NCI-H1092 (cell line): ENCODE measurements around the gene CYP27B1.
A peak's percentile ranks its signal among the peaks of the same experiment; 100 is the strongest.

ENCODE experiments used
- DNase-seq: peaks from one replicate; lab custom pipeline; 2025; lab: John Stamatoyannopoulos, UW

The CYP27B1 gene

DNA sequence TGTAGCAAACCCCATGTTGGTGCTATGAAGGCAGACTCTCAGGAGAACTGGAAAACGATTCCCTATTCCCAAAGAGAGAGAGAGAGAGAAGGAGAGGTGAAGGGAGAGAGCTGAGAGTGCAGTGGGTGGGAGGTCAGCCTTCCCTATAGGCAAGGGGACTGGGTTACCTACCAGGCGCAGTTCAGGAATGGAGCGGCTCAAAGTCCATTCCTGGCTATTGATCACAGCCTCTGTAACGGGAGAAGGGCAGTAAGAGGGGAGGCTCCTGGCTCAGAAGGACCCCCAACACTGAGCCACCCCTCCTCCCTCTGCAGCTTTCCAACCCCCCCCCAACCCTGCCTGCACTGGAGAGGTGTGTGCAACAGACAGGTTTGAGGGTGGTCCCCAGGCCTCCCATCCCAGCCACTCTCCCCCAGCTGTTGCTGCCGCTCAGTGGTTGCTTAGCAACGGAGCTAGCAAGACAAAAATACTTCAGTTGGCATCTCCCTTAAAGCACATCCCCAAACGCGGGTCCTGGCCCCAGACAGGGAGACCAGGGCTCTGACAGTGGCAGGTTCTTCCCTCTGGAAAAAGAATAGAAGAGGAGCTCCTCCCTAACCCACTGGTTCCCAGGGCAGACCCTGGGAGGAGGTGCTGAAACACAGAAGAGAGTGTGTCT is 31.6 kb downstream of the CYP27B1 start:
- DNase-seq: no peak

DNA sequence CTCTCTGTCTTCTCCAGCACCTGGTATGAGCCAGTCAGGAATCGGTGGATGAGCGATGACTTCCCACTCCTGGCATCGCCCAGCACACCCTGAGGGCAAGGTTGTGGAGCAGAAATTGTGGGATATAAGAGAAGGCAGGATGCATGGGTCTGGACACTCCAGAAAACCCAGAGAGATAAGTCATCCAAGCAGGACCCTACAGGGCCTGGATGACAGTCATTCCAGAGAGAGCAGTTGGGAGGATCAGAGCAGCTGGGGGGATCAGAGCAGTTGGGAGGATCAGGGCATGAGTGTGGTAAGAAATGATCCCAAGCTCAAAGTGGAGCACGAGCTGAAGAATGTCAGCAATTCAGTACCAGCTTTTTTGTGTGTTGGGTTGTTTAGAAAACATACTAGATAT is 32.3 kb downstream of the CYP27B1 start:
- no peak for DNase-seq

DNA sequence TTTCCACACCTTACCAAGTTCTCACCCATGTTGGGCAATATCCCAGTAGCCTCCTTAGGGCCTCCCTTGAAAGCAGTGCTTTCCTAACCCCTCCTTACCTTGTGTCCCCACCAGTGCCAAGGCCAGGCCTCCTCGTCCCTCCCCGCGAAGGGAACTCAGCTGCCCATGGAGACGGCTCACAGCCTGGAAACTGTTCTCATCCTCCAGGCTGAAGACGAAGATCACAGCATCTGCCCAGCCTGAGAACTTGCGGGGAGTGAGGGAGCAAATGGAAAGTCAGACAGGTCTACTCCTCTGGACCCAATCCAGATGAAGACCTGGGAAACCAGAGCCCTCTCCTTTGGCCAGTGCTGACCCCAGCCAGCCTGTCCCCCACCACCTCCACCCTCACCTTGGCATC is 33.0 kb downstream of the CYP27B1 start:
- DNase-seq: no peak

DNA sequence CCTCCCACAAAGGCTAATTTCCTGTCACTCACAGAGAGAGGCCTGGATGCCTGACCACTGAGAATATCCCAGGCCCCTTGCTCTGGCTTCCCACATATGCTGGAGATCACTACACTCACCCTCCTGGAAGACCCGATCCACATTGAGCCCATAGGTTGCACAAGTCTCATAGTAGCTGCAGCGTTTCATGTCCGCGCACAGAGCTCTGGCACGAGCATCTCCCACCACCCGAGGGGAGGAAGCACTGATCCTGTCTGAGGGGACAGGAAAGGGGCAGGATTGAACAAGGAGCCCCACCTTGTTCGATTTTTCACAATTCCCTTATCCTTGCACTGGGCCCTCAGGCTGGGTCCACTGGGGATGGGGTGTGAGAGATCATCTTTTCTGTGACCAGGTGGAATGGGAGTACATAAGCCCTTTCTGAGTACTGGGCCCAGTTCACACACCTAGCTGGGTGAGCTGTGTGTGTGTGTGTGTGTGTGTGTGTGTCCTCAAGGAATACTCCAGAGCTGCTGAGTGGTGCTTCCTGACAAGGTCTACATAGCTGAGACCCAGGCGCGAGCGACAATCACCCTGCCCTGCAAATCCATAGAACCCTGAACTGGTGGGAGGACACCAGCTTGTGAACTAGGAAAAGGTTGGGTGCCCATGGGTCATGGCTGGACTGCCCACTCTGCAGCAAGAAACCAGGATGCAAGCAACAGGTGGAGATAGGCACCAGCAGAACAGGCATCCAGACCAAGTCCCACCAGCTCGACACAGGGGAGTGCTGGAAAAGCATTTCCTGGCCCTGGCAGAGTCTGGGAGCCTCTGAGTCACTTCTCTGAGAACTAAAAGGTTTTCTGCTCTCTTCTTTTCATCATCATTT is 33.9 kb downstream of the CYP27B1 start:
- no peak for DNase-seq

DNA sequence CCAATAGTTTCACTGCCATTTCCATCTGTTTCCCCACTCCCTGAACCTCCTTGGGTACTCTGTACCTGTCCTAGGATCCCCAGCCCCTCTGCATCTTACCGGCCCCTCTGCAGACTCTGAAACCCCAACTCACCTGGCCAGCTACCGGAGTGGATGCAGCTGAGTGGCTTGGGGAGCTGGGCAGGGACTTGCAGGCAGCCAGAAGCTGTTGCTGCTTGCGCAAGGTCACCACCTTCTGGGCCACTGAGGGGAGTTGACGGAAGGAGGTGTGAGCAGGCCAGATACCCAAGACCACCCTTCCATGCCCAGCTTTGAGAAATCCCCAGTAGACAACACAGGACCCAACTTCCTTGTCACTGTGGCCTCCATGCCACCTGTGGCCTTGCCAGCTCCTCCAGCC is 34.6 kb downstream of the CYP27B1 start:
- no peak for DNase-seq

DNA sequence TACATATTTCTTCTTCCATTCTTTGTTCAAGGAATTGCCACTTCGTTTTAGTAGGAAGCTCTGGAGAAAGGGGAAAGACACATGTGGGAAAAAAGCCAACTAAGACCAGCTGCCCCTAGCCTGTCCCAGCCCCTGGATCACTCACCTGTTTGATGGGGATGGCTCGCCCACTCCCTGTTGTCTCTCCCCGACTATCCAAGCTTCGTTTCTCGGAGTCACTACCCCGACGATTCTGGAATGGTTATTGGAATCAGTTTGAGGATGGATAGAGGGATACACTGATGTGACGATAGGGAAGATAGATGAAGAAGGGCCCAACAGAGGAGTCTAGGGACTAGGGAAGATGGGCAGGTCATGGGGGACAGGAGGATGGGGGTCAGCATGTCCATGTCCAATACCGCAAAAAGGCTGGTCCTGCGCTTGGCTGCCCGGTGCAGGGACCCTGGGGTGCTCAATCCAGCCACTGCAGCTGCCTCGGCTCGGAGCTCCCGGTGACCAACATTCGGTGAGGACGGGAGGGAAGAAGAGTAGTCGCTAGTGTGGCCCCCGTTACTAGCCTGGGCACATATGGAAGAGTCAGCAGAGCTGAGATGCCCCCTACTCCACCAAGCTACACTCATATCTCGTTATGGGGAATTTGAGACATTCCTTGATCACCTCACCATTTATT is 35.3 kb downstream of the CYP27B1 start:
- DNase-seq: no peak

DNA sequence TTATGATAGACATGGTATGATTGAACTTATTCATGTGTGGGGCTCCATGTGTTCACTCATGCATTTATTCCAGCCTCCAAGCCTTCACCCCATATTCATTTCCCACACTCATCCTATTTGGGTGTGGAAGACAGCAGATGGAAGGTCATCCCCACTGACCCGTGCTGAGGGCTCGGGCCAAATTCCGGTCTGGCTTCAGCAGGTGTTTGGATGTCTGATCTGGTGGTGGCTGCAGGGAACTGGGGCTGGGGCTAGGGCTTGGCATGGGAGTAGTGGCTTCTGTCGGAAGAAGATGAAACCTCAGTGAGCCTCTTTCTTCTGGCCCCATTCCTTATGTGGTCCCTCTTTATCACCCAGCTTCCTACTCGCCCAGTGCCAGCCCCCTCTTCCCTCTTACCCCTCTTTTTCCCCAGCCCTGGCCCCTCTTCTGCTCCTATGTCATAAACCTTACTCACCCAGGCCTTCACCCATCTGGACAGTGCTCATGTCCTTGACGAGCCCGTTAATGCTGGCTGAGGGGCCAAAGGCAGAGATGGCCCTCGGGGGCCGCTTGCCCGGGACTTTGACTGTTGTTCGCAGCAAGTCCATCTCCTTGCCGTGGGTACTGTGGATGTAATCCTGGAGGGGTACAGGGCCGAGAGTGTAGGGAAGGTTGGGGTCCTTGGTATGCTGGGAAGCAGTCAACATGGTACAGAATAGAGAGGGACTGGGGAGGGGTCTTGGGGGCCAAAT is 36.4 kb downstream of the CYP27B1 start:
- no peak for DNase-seq

DNA sequence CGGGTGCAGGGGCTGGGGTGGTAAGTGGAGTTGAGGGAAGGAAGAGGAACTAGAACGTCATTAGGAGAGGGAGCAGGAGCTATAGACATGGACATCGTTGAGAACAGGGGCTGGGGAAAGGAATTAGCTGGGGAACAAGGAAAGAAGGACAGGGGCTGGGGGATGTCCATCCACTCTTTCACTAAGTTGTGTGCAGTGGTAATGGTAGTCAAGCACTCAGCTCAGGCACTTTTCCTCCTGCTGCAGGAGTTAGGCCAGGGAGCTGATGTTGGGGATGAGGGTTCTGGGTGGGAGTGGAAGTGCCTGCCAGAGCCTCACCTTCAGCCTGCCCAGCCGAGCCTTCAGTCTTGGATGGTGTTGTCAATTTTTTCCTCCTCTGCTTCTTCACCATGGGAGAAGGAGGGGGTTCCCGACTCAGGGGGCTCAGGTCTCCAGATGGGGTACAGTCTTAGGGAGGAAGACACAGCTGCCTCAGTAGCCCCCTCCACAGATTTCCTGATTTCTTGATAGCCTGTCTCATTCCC is 37.5 kb downstream of the CYP27B1 start:
- no peak for DNase-seq

DNA sequence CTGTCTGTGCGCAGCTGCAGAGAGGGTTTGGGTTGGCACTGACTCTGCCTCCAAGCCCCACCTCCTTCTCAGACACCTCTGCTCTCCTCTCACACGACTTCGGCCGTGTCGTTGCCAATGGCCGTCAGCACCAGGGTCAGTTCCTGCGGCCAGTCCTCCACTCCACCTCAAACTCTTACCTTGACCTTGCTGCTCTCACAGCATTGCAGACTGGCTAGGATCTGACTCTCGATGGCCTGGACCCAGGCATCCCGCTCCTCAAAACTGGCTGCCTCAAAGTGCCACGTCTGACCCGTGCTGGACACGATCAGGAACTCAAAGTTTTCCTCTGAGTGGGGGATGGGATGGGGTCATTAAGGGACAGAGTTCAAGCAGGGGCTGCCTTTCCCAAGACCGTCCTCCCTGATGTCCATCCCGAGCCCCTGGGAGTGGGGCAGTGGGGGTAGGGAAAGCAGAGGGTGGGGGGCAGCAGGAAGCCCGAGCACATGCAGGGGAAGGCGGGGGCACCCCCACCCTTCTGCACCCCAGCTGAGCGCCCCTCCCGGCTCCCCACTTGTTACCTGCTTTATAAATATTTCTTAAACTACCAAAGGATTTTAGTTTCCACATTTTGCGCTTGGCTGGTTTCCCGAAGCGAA is 39.0 kb downstream of the CYP27B1 start:
- no peak for DNase-seq

DNA sequence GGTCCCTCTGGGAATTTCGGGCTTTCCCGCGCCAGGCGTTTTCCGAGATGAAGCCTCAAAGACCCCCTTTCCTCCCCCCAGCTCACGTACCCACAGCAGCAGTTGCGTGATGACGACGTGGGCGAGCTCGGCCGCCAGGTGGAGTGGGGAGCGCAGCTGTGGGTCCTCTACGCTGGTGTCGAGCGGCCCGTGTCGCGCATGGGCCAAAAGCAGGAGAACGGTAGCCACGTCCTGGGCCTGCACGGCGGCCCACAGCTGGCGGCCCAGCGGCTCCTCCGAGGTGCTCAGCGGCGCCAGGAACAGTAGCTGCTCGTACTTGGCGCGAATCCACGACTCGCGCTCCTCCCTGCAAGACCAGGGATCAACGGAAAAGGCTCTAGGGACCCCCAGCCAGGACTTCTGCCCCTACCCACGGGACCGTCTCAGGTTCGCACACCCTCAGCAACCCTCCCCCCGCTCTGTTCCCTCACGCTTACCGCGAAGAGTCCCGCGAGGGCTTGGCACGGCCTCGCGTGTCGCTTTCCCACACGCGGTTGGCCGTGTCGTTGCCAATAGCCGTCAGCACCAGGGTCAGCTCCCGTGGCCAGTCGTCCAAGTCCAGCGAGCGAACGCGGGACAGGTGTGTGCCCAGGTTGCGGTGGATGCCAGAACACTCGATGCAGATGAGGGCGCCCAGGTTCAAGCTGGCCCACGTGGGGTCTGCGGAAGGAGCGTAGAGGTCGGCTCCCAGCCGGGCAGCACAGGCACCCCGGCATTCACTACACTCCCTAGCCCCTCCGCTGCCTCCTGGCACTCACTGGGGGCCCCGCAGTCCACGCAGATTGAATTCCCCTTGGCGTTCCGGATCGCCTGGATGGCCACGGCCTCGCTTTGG is 39.8 kb downstream of the CYP27B1 start:
- no peak for DNase-seq

DNA sequence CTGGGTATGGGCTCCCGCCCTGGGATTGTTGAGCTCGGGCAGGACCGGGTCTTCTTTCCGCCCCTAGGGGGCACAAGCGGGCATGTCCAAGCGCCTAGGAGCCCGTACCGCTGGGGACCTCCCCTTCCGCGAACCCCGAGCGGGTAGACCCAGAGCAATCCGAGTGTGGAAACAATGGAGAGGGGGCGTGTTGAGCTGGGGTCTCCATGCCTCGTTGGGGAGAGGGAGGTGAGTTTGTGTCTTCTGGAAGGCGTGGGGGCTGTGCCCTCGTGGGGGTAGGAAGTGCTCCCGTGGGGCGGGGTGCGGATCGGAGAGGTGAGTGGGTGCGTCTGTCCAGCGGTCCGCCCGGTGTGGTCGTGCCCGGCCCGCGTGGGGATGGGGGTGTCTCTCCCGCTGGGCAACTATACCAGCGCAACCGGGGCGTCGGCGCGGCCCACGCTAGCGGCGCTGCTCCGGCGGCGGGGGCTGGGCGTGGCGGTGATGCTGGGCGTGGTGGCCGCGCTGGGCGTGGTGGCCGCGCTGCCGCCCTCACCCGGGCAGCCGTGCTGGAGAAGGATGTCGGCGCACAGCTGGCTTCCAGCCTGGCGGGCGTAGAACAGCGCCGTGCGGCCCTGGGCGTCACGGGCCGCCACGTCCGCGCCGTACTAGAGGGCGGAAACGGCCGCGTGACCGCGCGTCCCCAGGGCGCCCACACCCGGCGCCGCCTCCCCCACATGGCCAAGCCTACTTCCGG is 40.6 kb downstream of the CYP27B1 start:
- DNase-seq: peak; percentile 66

DNA sequence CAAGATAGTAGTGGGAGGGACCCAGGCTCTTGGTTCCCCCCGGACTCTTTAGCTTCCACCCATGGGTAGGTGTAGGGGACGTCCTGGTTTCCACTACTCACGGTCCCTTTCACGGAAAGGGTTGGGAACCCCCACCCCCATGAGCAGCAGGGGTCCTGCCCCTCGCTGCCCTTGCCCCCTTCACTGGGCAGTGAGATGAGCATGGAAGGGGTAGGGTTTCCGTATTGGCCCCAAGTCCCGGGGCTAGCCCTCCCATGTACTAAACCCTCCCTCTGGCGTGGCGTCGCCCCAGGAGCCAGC is 41.1 kb downstream of the CYP27B1 start:
- DNase-seq: no peak

DNA sequence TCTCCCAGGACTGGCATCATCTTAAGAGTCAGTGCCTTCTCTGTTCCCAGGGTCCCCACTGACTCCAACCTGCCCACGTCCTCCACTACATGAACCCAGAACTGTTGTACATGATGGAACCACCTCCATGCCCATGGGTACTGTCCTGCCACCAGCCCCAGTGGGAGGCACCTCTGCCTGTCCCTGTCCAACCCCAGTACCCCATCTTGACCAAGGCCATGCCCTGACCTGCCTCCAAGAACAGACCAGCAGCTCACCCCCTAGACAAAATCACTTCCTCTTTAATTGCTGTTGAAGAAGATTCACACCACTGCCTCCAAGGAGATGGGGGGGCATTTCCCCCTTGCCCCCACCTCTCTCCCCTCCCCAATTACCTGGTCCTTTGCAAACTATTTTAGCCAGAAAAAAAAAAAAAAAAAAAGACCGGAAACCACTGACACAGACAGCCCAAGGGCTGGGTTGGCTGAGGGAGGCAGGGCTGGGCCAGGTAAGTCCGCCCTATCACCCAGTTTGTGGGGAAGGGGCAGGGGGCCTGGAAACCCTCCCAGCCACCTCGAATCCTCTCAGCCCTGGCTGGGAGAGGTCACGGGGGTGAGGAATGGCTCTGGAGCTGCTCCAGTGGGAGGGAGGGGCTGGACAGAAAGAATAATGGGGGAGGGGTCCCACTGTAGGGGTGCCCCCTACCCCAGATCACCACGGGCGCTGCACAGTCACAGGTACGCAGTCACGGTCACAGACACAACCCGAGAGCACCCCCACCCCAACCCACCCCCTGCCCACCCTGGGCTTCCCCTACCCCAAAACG is 41.7 kb downstream of the CYP27B1 start:
- DNase-seq: no peak

DNA sequence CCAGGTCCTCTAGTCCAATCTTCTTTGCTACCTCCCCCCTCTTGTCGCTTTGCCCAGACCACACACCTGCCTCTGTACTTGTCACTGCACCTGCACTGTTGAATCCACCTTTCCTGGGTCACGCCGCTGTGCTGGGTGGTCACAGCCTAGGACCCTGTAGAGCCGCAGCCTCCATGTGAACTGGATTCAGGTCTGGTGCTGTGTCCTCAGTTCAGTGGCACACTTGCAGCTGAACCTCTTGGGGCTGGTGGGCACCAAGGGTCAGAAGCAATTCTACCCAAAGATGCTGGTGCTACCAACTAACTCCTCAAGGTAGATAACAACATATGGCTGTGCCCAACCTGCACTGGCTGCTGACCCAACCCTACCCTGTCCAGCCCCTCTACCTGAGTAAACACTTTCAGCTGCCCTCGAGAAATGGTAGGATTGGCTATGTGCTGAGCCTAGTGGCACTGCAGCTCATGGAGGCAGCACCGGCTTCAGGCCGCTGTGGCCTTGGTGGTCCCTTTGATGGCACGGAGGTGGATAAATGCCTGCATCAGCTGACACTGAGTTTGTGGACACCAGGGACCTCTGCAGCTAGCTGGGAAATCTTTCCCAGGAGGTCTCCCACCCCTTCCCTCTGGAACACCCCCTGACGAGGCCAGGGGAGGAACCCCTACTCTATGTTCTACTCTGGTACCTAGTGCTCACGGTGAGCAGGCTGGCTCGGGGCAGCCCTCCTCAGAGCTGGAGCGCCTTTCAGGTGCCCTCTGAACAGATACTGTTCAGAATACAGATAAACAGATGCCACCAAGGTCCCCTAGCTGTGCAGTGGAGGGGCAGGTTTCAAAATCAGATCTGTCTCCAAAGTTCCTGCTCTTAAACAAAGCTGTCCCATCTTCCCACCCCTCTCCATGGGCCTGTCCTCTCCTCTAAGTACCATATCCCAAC is 42.6 kb downstream of the CYP27B1 start:
- DNase-seq: no peak

DNA sequence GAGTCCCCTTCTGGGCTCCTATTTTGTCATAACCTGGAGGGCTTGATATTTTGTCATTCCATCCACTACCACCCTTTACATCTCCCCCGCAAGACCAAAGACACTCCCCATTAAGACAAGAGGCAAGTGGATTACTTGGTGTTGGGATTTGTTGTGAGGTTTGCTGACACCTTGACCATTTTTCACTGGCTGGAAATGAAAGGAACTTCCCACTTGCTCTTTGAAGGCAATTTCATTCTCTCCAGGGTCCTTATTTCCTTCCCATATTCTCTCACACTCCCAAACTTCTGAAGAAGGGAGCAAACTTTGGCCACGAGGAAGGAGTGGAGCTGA is 43.3 kb downstream of the CYP27B1 start:
- no peak for DNase-seq

DNA sequence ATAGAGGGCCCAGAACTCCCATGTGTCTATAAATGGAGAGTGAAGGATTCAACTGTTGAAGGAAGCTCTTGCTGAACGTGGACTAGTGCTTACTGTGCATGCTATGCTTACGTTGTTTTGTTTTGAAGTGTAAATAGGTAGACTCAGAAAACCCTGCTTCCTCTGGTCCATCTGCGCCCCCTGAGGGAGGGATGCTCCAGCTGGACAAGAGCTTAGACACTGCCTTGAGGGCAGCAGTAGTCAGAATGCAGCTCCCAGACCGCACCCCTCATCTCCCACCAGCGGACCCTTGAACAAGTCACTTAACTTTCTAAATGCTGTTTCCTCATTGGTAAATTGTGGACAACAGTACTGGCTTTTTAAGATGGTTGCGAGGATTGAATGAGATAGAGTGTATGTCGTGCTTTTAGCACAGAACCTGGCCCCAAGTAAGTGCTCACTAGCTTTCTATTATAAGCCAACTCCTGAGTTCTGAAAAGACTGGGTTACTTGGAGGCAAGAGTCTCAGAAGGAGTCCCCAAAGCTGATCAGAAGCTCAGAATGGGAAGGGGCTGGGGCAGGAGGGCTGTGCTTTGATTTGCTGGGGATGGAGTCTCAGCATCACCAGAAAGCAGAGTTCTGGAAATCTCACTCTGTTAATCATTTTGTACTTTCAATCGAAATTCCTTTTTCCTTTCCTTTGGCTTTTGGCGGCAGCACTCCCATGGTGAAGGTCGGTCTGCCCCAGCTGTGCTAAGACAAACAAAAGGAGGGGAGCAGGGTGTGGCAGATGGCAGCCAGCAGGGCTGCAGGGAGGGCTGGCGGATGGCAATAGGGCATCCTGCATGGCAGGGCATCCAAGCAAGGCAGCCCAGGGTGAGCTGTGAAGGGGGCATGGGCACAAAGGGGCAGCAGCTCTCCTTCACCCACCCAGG is 43.9 kb downstream of the CYP27B1 start:
- DNase-seq: no peak
